Endothelial cell (in vitro differentiated cells): ENCODE measurements around the gene LHFPL3. TPM values are rescaled to one million over a fixed set of nuclear protein-coding genes. Genes with fewer than 3 reads are reported as not detected.

Source experiments
- DNase-seq: peaks from one replicate; pipeline ENCODE4 v3.0.0; 2021; ENCODE audit warnings: low spot score
- H3K27ac Mint-ChIP-seq: one replicate; pipeline ENCODE4 v1.8.0; 2021; ENCODE audit warnings: mixed read lengths, inconsistent platforms; ENCODE audit not compliant: unreplicated experiment
- H3K27me3 Mint-ChIP-seq: one replicate; pipeline ENCODE4 v1.8.0; 2021; ENCODE audit warnings: mild to moderate bottlenecking, moderate library complexity, mixed read lengths, inconsistent platforms; ENCODE audit not compliant: unreplicated experiment
- H3K36me3 Mint-ChIP-seq: one replicate; pipeline ENCODE4 v1.8.0; 2021; ENCODE audit warnings: mild to moderate bottlenecking, low read depth, mixed read lengths, inconsistent platforms; ENCODE audit not compliant: unreplicated experiment
- H3K4me1 Mint-ChIP-seq: one replicate; pipeline ENCODE4 v1.8.0; 2021; ENCODE audit warnings: mild to moderate bottlenecking, mixed read lengths, inconsistent platforms; ENCODE audit not compliant: unreplicated experiment
- H3K4me3 Mint-ChIP-seq: one replicate; pipeline ENCODE4 v1.8.0; 2021; ENCODE audit warnings: mild to moderate bottlenecking, mixed read lengths, inconsistent platforms; ENCODE audit not compliant: unreplicated experiment
- H3K9me3 Mint-ChIP-seq: one replicate; pipeline ENCODE4 v1.8.0; 2021; ENCODE audit warnings: mixed read lengths, inconsistent platforms; ENCODE audit not compliant: unreplicated experiment
- total RNA-seq: library from RNA; stranded (reverse); fragmentation: NEBNext Ultra II Directional; extraction: Animal tissue kit (Norgen Biotek cat#: 25700); gene quantifications from one replicate; pipeline ENCODE4 v1.2.1, GENCODE V29; 2021; ENCODE audit not compliant: unreplicated experiment
- TF ChIP-seq, protein P1 (sequence below): fragments of 200-600 bp; sonication (generic); IDR thresholded peaks from one replicate; pipeline ENCODE4 v1.5.0; 2021; ENCODE audit warnings: antibody characterized with exemption; ENCODE audit not compliant: unreplicated experiment

LHFPL3 gene
- total RNA-seq, 1 donor from 2014 or later: not detected

DNA sequence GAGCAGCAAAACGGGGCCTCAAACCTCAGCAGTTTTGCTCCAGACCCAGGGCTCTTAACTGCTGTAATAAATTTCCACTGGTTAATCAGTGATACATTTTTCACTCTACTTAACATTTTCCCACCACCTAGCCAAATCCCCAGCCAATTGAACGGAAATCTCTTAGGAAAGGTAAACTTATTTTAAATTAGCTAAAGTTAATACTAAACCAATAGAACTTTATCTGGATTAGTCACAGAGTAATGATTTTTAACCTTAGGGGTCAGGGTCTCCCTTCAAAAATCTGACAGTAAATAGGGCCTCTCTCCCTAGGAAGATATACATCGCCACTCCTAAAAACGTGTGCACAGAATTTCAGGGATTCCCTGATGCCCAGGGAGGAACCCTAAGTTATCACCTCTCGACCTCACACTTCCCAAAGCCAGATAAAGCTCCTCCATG, 598.2 kb downstream of the LHFPL3 start:
- Mint-ChIP-seq H3K27ac (no peak overlapping the region), H3K4me1 (peaks cover 4% of the 10 kb centered on the region), H3K36me3 (no peaks in the 10 kb centered on the region), H3K27me3 (peaks cover 6% of the 10 kb centered on the region), H3K4me3 (no peak overlapping the region), H3K9me3 (no peaks in the 10 kb centered on the region)
- TF ChIP-seq, protein P1, sequence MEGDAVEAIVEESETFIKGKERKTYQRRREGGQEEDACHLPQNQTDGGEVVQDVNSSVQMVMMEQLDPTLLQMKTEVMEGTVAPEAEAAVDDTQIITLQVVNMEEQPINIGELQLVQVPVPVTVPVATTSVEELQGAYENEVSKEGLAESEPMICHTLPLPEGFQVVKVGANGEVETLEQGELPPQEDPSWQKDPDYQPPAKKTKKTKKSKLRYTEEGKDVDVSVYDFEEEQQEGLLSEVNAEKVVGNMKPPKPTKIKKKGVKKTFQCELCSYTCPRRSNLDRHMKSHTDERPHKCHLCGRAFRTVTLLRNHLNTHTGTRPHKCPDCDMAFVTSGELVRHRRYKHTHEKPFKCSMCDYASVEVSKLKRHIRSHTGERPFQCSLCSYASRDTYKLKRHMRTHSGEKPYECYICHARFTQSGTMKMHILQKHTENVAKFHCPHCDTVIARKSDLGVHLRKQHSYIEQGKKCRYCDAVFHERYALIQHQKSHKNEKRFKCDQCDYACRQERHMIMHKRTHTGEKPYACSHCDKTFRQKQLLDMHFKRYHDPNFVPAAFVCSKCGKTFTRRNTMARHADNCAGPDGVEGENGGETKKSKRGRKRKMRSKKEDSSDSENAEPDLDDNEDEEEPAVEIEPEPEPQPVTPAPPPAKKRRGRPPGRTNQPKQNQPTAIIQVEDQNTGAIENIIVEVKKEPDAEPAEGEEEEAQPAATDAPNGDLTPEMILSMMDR: no peak
- no peak for DNase-seq

DNA sequence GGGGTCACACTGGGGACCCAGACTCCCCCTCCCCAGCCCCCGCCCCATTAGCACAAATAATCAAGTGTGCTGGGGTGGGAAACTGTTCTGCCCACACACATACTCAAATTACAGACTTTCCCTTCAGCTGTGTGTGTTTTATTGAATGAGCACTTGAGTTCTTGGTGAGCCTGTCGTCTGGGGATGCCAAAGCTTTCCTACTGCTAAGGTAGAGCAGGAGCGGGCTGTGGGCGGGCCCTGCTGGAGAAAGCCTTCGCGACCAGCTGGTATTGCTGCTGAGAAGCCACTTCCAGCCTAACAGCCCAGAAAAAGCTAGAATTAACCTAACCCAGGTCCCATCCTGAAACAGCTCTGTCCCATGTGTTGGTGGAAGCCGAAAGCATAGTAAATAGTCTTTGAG, 598.7 kb downstream of the LHFPL3 start:
- no peak overlapping the region for H3K4me3 Mint-ChIP-seq
- DNase-seq: no peak
- TF ChIP-seq, protein P1: no peak
- H3K27me3 Mint-ChIP-seq: peaks cover 6% of the 10 kb centered on the region
- H3K4me1 Mint-ChIP-seq: peaks cover 4% of the 10 kb centered on the region
- H3K36me3 Mint-ChIP-seq: no peaks in the 10 kb centered on the region
- H3K9me3 Mint-ChIP-seq: no peaks in the 10 kb centered on the region
- H3K27ac Mint-ChIP-seq: no peak overlapping the region

DNA sequence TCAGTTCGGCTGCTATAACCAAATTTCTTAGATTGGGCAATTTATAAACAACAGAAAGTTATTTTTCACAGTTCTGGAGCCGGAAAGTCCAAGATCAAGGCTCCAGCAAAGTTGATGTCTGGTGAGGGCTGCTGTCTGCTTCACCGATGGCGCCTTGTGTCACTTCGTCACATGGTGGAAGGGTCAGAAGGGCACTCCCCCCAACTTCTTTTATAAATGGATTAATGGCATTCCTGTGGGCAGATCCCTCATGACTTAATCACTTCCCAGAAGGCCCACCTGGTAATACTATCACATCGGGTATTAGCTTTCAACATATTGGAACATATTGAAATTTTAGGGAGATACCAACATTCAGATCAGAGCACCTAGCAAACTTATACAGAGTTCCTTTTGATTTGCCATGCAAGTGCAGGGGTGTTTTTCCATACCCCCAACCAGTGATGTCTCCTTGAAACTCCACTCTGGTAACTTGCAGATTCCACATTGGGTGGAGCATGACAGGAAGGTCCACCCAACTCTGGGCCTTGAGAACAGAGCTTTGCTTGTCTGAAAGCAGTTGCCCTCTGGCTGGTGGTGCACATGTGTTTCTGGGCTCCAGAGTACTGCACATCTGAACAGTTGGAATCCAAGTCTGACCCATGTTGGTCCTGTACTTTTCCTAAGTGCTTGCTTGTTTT, 600.5 kb downstream of the LHFPL3 start:
- H3K27me3 Mint-ChIP-seq: peaks cover 8% of the 10 kb centered on the region
- no peaks in the 10 kb centered on the region for H3K9me3 Mint-ChIP-seq
- no peak overlapping the region for H3K4me3 Mint-ChIP-seq
- H3K36me3 Mint-ChIP-seq: no peaks in the 10 kb centered on the region
- DNase-seq: no peak
- no peak overlapping the region for H3K27ac Mint-ChIP-seq
- peaks cover 7% of the 10 kb centered on the region for H3K4me1 Mint-ChIP-seq
- TF ChIP-seq, protein P1: no peak

DNA sequence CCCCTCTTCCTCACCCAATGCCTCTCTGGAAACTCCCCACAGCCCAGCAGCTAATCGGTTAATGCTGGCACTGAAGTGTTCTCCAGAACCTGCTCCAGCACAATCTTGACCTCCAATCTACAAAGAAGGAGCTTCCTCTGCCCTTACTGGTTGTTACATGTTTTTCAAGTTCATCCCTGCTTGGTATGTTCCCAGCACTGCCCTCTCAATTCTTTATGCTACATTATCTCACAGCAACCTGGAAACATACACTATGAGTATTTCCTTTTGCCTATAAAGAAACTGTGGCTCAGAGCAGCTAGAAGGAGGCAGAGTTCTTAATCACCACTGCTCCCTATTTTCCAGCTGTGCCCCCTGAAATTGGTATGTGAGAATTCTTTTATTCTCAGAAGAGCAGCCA, 601.5 kb downstream of the LHFPL3 start:
- no peak for DNase-seq
- Mint-ChIP-seq H3K36me3 (no peaks in the 10 kb centered on the region), H3K27me3 (peaks cover 8% of the 10 kb centered on the region), H3K27ac (no peak overlapping the region), H3K9me3 (no peaks in the 10 kb centered on the region), H3K4me1 (peaks cover 7% of the 10 kb centered on the region), H3K4me3 (no peak overlapping the region)
- TF ChIP-seq, protein P1: no peak

DNA sequence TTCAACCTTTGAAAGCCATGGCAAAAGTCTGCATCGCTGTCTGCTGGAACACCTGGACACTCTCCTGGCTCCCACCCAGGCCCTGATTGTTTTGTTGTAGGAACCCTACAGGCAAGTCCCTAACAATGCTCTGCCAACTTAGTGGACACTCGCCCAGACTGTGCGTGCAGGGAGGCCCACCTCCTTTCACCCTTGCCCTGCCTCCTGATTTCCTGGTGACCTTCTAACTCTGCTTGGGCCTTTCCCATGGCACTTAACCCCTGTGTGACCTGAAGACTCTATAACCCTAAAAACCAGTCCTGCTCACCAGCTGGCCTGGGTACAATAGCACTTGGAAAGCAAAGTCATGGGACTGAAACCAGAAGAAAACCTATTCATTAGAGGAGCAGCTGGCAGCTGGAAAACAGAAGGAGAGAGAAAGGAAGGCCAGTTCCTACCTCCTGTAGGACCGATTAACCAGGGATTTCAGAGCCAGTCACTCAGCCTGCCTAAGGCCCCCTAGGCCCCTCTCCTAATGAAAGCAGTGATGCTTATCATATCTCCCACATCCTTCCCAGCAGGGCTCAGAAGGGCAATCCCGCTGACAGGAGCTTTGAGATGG, 602.9 kb downstream of the LHFPL3 start:
- Mint-ChIP-seq H3K4me1 (peaks cover 7% of the 10 kb centered on the region), H3K27me3 (peaks cover 8% of the 10 kb centered on the region), H3K9me3 (no peaks in the 10 kb centered on the region), H3K36me3 (no peaks in the 10 kb centered on the region), H3K27ac (no peak overlapping the region), H3K4me3 (no peak overlapping the region)
- no peak for DNase-seq
- TF ChIP-seq, protein P1: no peak
